Left ventricle myocardium inferior (tissue), 1 donor: Measurements from ENCODE around the gene ZNF385C. TPM values are rescaled to one million over a fixed set of nuclear protein-coding genes. Genes with fewer than 3 reads are reported as not detected.

Experiments used
- DNase-seq: peaks from one replicate; pipeline ENCODE4 v3.0.0-alpha.2; 2020
- H3K27ac ChIP-seq: fragments of 200-600 bp; replicated peaks from 2 replicates; pipeline ENCODE4 v1.8.0; 2021
- H3K27me3 ChIP-seq: fragments of 200-600 bp; 2 replicates; pipeline ENCODE4 v1.8.0; 2021; ENCODE audit warnings: low read depth
- H3K36me3 ChIP-seq: fragments of 200-600 bp; 2 replicates; pipeline ENCODE4 v1.8.0; 2021
- H3K4me1 ChIP-seq: fragments of 200-600 bp; 2 replicates; pipeline ENCODE4 v1.8.0; 2021
- H3K4me3 ChIP-seq: fragments of 200-600 bp; 2 replicates; pipeline ENCODE4 v1.8.0; 2021; ENCODE audit warnings: mild to moderate bottlenecking, moderate library complexity
- H3K9me3 ChIP-seq: fragments of 200-600 bp; replicated peaks from 2 replicates; pipeline ENCODE4 v1.8.0; 2021
- intact Hi-C: fragments of 100-400 bp; cut with micrococcal nuclease; formaldehyde crosslinking; loops from one replicate; pipeline ENCODE4 v1.11.0; 2022
- total RNA-seq: library from RNA; stranded (reverse); fragmentation: NEBNext Ultra II Directional; extraction: Animal tissue kit (Norgen Biotek cat#: 25700); gene quantifications from one replicate; pipeline ENCODE4 v1.2.1, GENCODE V29; 2021
- TF ChIP-seq, protein P1 (sequence below): fragments of 200-600 bp; IDR thresholded peaks from 2 replicates; pipeline ENCODE4 v1.8.0; 2021; ENCODE audit warnings: antibody characterized with exemption, mild to moderate bottlenecking, borderline replicate concordance
- donor health status: DM: no; HTN: yes; CAD: no; lungs with severe emphysema.

ZNF385C gene
- total RNA-seq, 1 donor from 2014 or later, result 0.49 TPM

DNA sequence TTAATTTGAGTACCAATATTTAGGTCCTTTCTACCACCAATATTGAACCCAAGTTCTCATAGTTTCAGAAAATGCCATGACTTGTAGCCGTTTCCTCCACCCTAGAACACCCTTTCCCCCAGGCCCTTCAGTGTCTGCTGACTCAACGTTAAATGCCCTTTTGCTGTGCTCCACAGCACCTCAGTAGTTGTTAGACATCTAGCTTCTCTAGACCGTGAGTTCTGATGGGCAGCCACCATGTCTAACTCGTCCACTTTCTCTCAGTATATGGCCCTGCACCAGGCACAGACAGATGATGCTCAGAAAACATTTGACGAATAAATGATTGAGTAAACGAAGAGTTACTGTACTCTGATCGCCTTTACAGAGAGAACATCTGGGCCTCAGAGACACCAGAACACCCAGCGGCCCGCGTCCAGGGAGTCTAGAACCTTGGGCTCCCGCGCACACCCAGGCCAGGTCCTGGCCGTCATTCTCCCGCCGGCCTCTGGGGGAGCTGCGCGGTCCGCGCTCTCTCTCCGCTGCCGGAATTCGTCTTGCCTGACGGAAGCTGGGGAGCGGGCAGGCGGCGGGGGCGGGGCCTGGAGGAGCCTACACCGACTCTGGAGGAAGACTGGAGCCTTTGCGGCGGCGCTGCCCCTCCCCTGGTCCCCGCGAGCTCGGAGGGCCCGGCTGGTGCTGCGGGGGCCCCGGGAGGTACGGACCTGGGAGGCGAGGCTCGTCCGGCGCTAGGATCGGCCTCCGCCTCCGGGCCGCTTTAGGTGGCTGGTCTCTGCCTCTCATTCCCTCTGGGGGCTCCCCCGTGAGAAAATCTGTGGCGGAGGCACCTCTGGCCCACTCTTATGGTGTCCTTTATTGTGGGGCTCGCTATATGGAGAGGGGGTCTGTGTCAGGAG, 78.5 kb downstream of the ZNF385C start, which contains the start of gene NKIRAS2:
Gene NKIRAS2, plus strand, starts transcription at position 582 of the 896 bp plus-strand sequence. CDS start 1,488 bp downstream, outside the sequence.
- no peaks in the 10 kb centered on the region for H3K9me3 ChIP-seq
- peak within 1 kb of the TSS; percentile 88 for H3K27ac ChIP-seq
- peak within 1 kb of the TSS; percentile 87 for H3K4me3 ChIP-seq
- DNase-seq, result peak; percentile 95
- intact Hi-C loops, result loop anchor here (5.0 kb wide), 1 partner anchor 98 kb away; no protein-coding TSS in a partner anchor
- H3K4me1 ChIP-seq, result peaks cover 74% of the 10 kb centered on the region
- H3K27me3 ChIP-seq, result no peaks in the 10 kb centered on the region
- H3K36me3 ChIP-seq, result peaks cover 31% of the 10 kb centered on the region
- TF ChIP-seq, protein P1, sequence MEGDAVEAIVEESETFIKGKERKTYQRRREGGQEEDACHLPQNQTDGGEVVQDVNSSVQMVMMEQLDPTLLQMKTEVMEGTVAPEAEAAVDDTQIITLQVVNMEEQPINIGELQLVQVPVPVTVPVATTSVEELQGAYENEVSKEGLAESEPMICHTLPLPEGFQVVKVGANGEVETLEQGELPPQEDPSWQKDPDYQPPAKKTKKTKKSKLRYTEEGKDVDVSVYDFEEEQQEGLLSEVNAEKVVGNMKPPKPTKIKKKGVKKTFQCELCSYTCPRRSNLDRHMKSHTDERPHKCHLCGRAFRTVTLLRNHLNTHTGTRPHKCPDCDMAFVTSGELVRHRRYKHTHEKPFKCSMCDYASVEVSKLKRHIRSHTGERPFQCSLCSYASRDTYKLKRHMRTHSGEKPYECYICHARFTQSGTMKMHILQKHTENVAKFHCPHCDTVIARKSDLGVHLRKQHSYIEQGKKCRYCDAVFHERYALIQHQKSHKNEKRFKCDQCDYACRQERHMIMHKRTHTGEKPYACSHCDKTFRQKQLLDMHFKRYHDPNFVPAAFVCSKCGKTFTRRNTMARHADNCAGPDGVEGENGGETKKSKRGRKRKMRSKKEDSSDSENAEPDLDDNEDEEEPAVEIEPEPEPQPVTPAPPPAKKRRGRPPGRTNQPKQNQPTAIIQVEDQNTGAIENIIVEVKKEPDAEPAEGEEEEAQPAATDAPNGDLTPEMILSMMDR, result peak; percentile 98

DNA sequence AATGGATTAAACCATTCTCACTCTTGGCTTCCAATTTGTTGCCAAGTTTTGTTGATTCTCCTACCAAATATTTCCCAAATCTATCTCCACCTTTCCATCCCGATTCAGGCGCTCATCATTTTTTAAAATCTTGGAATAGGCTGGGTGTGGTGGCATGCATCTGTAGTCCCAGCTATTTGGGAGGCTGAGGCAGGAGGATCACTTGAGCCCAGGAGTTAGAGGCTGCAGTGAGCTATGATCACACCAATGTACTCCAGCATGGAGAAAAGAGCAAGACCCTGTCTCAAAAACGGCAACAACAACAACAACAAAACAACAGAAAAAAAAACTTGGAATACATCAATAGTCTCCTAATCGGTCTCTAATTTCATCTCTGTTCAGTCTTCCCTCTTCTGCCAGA, 79.3 kb downstream of the ZNF385C start:
- no peak overlapping the region for H3K4me3 ChIP-seq
- H3K4me1 ChIP-seq, result peaks cover 74% of the 10 kb centered on the region
- H3K27me3 ChIP-seq, result no peaks in the 10 kb centered on the region
- intact Hi-C loops, result no loop called here
- no peak for DNase-seq
- H3K36me3 ChIP-seq, result peaks cover 26% of the 10 kb centered on the region
- no peaks in the 10 kb centered on the region for H3K9me3 ChIP-seq
- TF ChIP-seq, protein P1, result no peak
- no peak overlapping the region for H3K27ac ChIP-seq

GRCh38 chr17:42018339-42018738, 79.9 kb downstream of the ZNF385C start:
- TF ChIP-seq, protein P1, result no peak
- Histone ChIP-seq H3K9me3 (no peaks in the 10 kb centered on the region), H3K27ac (peak overlapping the region; percentile 90), H3K4me1 (peaks cover 78% of the 10 kb centered on the region), H3K36me3 (peaks cover 19% of the 10 kb centered on the region), H3K4me3 (peak overlapping the region; percentile 84), H3K27me3 (no peaks in the 10 kb centered on the region)
- no peak for DNase-seq
- intact Hi-C loops, result no loop called here

DNA sequence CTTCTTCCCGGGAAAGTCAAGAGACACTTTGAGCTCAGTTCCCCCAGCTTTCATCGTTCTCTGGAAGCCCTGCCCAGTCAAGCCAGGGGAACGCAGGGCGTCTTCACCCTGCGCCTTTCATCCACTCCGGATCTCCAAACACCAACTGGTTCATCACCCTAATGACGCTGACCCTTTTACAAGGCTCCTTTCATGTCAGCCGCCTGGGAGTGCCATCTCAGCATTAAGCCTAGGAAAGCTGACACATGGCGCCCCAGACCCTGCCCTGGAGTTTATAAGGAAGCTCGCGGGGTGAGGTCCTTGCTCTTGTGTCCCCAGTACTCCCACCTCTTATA, 80.4 kb downstream of the ZNF385C start:
- Histone ChIP-seq H3K27me3 (no peaks in the 10 kb centered on the region), H3K4me1 (peaks cover 83% of the 10 kb centered on the region), H3K4me3 (peak overlapping the region; percentile 84), H3K9me3 (no peaks in the 10 kb centered on the region), H3K27ac (peak overlapping the region; percentile 90), H3K36me3 (peaks cover 14% of the 10 kb centered on the region)
- TF ChIP-seq, protein P1, result no peak
- intact Hi-C loops, result no loop called here
- no peak for DNase-seq

GRCh38 chr17:42016941-42017865, 81.1 kb downstream of the ZNF385C start, which contains the start of gene DNAJC7:
Gene DNAJC7, minus strand, starts transcription at chr17:42017439. Its CDS starts 23 bp downstream, at chr17:42017416.
- Histone ChIP-seq H3K27ac (peak within 1 kb of the TSS; percentile 90), H3K4me3 (peak within 1 kb of the TSS; percentile 84), H3K36me3 (peaks cover 8% of the 10 kb centered on the region), H3K9me3 (no peaks in the 10 kb centered on the region), H3K27me3 (no peaks in the 10 kb centered on the region), H3K4me1 (peaks cover 84% of the 10 kb centered on the region)
- intact Hi-C loops, result no loop called here
- peak; percentile 92 for DNase-seq
- TF ChIP-seq, protein P1, result no peak
